HG02571 (cell line): Measurements from ENCODE around the gene CYP1A1.
"Not testable (repeated sequence)": the region's sequence is repeated elsewhere in the genome, so short reads cannot be mapped to it uniquely, and the experiment has no call there.

ENCODE experiments used
- ATAC-seq: cut with Tn5 transposase; IDR thresholded peaks from one replicate; pipeline ENCODE4 v1.9.1; 2021; ENCODE audit warnings: mild to moderate bottlenecking, moderate library complexity; ENCODE audit not compliant: unreplicated experiment

CYP1A1 gene

GRCh38 chr15:74742422-74742821, 17.1 kb upstream of the CYP1A1 start:
- no peak for ATAC-seq

GRCh38 chr15:74738239-74738638, 12.9 kb upstream of the CYP1A1 start:
- not testable (repeated sequence) for ATAC-seq

DNA sequence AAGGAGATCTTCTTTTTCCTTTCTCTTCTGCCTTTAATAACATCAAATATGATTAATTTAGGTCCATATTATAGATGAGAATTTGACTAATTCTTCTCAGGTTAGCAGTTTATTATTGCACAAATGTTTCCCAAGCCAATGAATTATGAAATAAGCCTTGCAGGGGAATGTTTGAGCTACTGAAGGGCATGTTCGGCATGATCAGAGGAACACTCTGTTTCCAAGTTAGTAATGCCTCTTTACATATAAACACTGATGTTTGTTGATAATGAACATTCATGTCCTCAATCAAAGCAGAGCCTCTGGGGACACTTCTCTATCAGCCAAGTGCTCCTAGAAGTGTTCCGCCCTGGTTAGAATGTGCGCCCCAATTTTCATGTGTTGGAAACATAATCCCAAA, 10.0 kb upstream of the CYP1A1 start:
- no peak for ATAC-seq

DNA sequence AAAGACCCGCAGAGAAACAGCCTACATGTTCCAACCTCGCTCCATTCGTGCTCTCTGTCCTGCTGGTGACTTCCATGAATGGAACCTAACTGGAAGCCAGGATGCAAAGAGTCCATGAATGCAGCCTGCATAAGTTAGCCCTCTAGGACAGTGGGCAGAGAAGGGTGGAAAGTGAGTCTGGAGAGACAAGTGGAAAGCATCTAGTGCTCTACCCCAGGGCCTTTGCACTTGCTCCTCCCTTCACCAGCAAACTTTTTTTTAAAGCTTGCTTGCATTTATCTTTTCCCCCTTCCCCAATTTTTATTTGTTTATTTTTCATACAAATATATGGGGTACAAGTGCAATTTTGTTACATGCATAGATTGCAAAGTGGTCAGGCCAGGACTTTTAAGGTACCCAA, 7.9 kb upstream of the CYP1A1 start:
- ATAC-seq = no peak

DNA sequence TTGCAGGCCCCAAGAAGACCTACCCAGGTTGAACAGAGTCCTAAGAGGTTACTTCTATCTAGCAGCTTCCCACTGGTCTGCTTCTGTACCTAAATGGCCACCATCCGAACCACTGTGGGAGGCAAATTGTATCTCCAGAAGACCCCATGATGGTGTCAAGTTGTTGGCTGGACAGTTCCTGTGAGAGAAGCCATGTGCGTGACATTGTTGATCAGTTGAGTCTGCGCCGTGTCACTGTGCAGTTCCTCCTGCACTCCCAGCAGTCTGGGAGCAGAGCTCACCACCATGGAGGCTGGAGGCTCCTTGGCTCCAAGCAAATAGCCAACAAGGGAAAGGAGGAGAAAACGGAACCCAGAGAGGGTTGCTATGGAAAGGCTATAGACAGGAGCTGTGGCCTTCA, 7.5 kb upstream of the CYP1A1 start:
- ATAC-seq = no peak

DNA sequence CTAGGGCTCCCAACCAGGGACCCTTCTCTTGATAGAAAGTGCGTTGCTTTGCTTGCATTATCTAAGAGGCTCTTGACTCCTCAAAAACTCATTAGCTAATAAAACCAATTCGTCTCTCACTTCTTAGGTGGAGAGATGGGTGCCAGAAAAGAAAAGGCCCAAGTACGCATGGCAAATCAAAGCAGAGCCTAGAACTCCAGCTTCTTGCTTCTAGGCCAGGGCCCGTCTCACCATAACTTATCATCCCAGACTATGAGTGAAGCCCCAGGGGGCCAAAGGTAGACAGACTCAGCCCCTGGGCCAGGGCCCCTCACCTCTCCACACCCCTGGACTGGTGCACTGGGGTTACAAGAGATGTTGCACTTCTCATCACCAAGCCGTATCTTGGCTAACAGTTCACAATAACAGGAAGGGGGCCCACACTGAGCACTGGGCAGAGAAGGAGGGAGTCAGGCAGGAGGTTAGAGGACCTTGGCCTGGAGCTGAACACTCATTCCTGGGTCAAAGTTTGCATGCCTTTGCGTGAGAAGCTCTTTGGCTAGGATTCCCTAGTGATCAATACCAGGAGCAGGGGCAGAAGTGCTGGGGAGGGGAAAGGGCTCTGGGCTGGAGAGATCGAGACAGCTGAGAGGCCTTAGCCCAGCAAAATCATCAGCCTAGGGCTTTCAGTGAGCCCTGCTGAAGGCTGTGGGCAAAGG, 5.4 kb upstream of the CYP1A1 start:
- ATAC-seq = no peak

DNA sequence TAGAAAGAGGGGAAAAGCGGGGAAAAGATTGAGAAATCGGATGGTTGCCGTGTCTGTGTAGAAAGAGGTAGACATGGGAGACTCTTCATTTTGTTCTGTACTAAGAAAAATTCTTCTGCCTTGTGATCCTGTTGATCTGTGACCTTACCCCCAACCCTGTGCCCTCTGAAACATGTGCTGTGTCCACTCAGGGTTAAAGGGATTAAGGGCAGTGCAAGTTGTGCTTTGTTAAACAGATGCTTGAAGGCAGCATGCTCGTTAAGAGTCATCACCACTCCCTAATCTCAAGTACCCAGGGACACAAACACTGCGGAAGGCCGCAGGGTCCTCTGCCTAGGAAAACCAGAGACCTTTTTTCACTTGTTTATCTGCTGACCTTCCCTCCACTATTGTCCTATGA, 4.0 kb upstream of the CYP1A1 start:
- not testable (repeated sequence) for ATAC-seq

DNA sequence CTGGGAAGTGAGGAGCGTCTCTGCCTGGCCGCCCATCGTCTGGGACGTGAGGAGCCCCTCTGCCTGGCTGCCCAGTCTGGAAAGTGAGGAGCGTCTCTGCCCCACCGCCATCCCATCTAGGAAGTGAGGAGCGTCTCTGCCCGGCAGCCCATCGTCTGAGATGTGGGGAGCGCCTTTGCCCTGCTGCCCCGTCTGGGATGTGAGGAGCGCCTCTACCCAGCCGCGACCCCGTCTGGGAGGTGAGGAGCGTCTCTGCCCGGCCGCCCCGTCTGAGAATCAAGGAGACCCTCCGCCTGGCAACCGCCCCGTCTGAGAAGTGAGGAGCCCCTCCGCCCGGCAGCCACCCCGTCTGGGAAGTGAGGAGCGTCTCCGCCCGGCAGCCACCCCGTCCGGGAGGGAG, 3.4 kb upstream of the CYP1A1 start:
- not testable (repeated sequence) for ATAC-seq

- no peak for ATAC-seq
Observed at GRCh38 chr15:74727727-74728126, 2.4 kb upstream of the CYP1A1 start.

GRCh38 chr15:74726774-74727164, 1.4 kb upstream of the CYP1A1 start:
- no peak for ATAC-seq

- no peak for ATAC-seq
Observed at GRCh38 chr15:74725845-74726773, 781 bp upstream of the CYP1A1 start.

GRCh38 chr15:74724570-74725224, 631 bp downstream of the CYP1A1 start:
- no peak for ATAC-seq

- no peak for ATAC-seq
Observed at GRCh38 chr15:74723754-74724334, 1.5 kb downstream of the CYP1A1 start.

GRCh38 chr15:74723187-74723586, 2.1 kb downstream of the CYP1A1 start:
- no peak for ATAC-seq

GRCh38 chr15:74722591-74722990, 2.7 kb downstream of the CYP1A1 start:
- no peak for ATAC-seq

DNA sequence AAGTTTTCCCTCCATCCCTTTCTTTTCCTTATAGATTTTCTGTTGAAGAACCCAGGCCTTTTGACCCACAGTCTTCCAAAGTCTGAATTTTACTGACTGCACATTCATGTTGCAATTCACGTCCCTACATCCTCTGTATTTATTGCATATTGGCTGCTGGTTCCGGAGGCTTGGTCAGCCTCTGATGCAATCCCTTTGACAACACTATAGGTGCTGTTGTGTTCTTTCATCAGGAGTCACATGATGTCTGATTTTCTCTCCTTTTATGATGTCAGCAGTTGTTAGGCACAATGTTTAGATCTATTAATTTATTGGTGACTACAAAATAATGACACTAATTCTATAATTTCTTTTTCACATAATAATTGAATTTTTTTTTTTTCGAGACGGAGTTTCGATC, 8.7 kb downstream of the CYP1A1 start:
- no peak for ATAC-seq

GRCh38 chr15:74712311-74712710, 13.0 kb downstream of the CYP1A1 start:
- ATAC-seq = no peak

DNA sequence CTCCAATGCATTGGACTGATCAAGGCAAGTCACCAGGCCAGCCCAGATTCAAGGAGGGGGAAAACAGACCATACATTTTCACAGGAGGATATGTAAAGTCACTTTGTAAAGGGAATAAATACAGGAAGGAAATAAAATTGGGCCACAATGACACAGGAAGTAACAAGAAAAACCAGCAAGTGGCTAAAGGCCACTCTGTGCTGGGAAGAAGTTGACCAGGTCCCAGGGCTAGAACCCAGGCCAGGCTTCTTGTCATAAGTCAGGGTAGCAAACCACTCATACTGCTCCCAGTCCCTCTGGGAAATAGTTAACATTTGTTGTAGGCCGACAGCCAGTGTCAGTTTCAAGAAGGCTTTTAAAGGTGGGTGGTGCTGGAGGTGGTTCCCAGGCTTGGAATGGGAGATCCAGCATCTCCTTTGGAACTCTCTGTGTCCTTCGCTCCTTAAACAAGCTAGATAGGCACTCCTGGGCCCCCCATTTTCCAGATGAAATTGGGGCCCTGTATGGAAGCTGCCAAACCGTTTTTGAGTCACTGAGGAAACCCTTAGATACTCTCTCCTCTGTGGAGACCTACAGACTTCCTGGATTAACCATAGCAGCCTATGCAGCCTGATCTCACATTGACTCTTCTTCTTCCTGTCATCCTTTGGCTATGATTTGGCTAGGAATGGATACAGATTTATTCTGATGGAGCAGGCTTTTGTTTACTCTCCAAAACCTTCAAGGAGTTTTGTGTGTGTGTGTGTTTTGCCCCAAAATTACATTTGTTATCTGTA, 14.8 kb downstream of the CYP1A1 start:
- ATAC-seq = no peak

DNA sequence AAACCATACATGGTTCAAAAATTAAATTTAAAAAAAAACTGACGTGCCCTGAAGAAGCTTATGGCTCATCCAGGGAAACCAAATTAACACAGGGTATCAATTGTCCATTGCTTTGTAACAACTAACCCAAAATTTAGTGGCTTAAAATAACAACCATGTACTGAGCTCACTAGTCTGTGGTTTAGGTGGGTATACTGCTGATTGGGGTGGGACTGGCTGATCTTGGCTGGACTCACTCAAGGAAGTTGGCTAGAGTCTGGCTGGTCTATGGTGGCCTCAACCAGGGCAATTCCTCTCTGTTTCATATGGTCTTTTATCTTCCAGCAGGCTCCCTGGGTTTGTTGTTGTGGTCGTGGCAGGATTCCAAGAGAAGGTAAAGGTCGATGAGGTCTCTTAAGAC, 15.4 kb downstream of the CYP1A1 start:
- no peak for ATAC-seq

- ATAC-seq = no peak
Observed at GRCh38 chr15:74709011-74709410, 16.3 kb downstream of the CYP1A1 start.

DNA sequence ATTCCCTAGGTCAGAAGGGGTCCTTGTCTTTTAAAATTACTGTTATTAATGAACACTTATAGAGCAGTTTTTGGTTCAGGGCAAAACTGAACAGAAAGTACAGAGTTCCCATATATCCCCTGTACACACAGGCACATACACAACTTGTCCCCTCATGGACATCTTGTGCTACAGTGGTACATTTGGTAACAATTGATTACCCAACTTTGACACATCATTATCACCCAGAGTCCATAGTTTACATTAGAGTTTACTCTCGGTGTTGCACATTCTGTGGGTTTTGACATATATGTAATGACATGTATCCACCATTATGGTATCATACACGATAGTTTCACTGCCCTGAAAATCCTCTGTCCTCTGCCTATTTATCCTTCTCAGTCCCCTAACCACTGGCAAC, 28.5 kb downstream of the CYP1A1 start:
- no peak for ATAC-seq
